NCI-H128 (cell line): Measurements from ENCODE around the gene ACAD11.
"Not testable (repeated sequence)": the region's sequence is repeated elsewhere in the genome, so short reads cannot be mapped to it uniquely, and the experiment has no call there.

Experiments used
- DNase-seq: peaks from one replicate; lab custom pipeline; 2025; ENCODE audit not compliant: unreplicated experiment; lab: John Stamatoyannopoulos, UW

ACAD11 gene

GRCh38 chr3:132600614-132601013 lies 59.0 kb downstream of the ACAD11 start:
- DNase-seq: not testable (repeated sequence)

DNA sequence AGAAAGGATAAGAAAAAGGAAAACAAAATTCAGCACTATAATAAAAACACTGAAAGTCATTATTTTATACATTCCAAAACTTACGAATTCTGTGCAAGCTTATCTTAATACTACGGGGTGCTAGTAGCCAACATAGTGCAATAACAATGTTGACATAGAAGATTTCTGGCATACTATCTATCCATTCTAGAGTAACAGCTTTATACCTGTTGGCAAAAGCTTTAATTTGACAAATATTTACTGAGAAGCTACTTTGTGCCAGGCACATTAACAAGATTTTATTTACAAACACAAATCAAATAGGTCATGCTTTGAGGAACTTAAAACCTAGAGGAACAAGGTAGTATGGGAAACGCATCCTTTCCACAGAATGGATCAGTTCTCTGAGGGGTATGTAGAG lies 61.4 kb downstream of the ACAD11 start:
- DNase-seq: no peak

- DNase-seq: no peak
Measured at GRCh38 chr3:132597660-132598059, 61.9 kb downstream of the ACAD11 start.

GRCh38 chr3:132596816-132597433 lies 62.7 kb downstream of the ACAD11 start, which contains the start of gene ACKR4:
ACKR4 (plus strand) TSS chr3:132597270; CDS start chr3:132600398, 3,128 bp downstream.
- DNase-seq: no peak

DNA sequence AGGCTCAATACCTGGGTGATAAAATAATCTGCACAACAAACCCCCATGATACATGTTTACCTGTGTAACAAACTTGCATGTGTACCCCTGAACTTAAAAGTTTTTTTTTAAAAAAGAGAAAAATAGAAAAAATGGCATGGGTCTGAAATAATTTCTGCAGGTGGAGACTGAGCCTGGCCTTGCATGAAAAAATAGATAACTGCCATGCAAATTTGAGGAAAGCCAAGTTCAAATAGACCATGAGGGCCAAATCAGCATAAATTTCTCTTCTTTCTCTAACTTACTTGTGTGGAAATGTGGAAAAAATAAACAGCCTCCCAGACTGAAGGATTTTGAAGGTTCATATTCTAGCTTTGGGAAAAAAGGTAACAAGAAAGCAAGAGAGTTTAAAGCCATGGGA lies 63.3 kb downstream of the ACAD11 start:
- no peak for DNase-seq

DNA sequence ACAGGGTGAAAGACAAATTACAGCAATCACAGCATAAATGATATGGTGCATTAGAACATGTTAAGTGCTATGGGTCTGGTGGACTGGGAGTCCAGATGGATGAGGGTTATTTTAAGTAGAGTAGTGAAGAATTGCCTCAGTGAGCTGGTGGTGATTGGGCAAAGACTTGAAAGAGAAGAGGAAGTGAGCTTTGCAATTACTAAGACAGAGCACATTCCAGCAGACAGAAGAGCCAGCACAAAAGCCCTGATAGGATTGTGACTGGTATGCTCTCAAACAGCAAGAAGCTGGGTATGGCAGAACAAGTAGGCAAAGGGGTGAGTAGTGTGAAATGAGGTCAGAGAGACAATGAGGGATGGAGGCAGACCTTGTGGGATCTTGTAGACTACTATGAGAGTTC lies 64.6 kb downstream of the ACAD11 start:
- DNase-seq: no peak

DNA sequence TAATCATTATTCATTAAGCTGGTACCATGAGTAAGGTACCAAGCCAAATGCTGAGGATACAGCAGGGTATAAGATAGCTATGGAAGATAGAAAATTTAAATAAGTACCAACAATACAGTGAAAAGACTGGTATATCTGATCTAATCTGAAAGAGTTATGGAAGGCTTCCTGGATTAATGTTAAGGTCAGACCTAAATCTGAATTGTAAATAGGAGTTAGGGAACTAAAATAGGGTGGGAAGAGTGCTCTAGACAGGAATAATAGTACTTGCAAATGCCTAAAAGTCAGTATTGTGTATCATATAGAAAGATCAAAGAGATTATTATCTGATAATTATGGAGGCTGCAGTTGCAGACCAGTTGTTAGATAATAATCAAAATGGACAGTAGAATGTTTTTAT lies 65.1 kb downstream of the ACAD11 start:
- DNase-seq: no peak

DNA sequence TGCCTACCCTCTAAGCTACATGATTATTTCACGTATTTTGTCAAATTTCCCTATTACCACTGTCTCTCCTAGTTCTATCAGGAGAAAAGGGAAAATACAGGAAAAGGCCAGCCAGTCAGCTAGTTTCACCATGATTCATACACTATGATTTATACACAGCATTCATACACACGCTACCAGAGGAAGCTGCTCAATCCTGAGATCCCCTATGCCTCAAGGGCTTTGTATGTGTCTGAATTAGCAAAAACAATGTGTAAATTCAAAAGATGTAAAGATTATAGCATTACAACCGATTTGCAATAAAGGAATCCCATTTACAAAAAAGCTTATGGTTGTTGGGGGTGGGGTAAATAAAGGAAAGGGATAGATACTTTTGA lies 65.7 kb downstream of the ACAD11 start:
- DNase-seq: no peak

- no peak for DNase-seq
Measured at GRCh38 chr3:132593241-132593946, 66.2 kb downstream of the ACAD11 start.

- no peak for DNase-seq
Measured at GRCh38 chr3:132592216-132592615, 67.4 kb downstream of the ACAD11 start.

DNA sequence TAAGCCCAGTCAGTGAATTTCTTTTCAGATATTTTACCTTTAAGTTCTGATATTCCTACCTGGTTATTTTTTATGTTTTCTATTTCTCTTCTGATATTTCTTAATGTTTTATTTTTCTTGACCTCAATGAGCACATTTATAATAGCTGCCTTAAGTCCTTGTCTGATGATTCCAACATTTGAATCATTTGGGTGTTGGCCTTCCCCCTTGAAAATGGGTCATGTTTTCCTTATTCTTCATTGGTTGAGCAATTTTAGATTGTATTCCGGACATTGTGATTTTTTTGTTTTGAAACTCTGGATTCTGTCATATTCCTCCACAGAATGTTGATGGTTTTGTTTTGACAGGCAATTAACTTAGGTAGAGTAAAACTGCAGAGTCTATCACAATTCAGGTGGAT lies 72.2 kb downstream of the ACAD11 start:
- no peak for DNase-seq

- DNase-seq: no peak
Measured at GRCh38 chr3:132573797-132574211, 85.8 kb downstream of the ACAD11 start.

GRCh38 chr3:132570016-132570415 lies 89.6 kb downstream of the ACAD11 start:
- DNase-seq: no peak

GRCh38 chr3:132569580-132569979 lies 90.0 kb downstream of the ACAD11 start:
- no peak for DNase-seq

DNA sequence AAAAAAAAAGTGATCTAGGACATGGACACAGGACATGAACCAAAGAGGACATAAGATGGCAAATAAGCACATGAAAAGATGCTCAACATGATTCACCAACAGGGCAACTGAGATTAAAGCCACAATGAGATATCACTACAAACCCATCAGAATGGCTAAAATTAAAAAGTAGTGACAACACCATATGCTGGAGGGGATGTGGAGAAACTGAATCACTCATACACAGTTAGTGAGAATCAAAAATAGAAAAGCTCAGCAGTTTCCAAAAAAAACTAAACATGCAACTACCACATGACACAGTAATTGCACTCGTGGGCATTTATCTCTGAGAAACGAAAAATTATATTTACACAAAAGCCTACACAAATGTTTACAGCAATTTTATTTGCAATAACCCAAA lies 90.5 kb downstream of the ACAD11 start:
- no peak for DNase-seq

DNA sequence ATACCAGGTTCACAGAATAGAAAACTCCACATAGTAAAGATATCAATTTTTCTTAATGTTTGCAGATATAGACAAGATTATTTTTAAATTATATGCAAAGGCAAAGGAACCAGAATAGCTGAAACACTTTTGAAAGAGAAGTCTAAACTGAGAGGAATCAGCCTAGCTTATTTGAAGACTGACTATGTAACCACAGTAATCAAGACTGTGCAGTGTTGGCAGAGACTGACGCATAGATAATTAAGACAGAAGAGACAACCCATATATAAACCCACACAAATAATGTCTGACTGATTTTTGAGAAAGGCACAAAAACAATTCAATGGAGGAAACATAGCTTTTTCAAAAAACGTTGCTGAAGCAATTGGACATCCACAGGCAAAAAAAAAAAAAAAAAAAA lies 91.2 kb downstream of the ACAD11 start:
- DNase-seq: no peak

GRCh38 chr3:132564070-132564465 lies 95.5 kb downstream of the ACAD11 start:
- DNase-seq: no peak

- DNase-seq: no peak
Measured at GRCh38 chr3:132563420-132564069, 96.1 kb downstream of the ACAD11 start.

DNA sequence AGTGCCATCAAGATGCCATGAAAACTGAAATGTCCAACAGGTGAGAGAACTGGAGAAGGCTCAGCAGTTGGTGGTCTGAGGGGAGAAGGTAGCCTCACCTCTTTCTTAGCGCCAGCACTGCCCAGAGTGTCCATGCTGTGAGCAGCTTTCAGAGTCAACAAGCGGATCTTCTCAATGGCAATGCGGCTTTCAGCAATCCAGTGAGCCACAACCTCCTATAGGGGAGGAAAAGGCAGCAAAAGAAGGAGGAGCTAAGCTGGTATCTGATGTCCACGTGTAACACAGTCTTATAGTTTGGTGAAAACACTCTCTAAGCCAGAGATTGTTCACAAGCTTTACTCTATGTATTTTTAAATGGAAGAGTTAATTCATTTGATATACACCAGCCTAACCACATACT lies 98.6 kb downstream of the ACAD11 start:
- peak; percentile 79 for DNase-seq

DNA sequence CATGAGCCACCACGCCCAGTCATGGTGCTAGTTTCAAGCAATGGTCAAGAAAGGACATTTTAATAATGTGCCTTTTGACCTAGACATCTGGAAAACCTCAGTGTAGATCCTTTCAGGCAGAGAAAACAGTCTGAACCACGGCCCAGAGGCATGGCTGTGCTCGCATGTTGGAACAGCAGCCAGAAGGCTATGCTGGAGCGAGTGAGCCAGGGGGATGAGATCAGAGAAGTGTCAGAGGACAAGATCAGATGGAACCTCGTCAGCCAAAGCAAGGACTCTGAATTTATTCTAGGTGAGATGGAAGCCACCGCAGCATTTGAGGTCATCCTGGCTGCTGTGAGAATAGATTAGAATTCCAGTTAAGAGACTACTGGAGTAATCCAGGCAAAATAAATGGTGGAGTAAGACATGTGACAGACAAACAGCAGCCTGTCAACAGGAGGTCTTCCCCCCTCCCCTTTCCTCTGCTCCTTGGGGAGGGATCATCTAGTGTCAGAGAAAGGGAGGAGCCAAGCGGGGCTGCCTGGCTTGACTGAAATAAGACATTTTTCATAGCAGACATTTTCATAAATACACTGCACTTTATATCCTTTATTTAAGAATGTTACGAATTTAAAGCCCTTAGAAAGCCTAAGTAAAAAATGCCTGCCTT lies 103.0 kb downstream of the ACAD11 start:
- DNase-seq: no peak

DNA sequence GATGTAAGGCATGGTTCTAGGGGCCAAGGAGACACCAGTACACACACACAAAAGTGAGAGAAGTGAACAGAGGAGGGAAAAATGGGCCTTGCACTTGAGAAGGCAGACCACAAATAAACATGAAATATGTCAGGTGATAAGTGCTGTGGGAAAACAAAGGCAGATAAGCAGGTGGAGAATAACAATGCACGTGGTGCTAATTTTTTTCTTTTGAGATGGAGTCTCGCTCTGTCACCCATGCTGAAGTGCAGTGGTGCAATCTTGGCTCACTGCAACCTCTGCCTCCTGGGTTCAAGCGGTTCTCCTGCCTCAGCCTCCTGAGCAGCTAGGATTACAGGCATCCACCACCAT lies 103.6 kb downstream of the ACAD11 start:
- not testable (repeated sequence) for DNase-seq
